NCI-H146 (cell line): ENCODE measurements around the gene CENPA.
"Not testable (repeated sequence)": the region's sequence is repeated elsewhere in the genome, so short reads cannot be mapped to it uniquely, and the experiment has no call there.

Experiments used
- DNase-seq: peaks from one replicate; lab custom pipeline; 2025; lab: John Stamatoyannopoulos, UW

Gene CENPA

DNA sequence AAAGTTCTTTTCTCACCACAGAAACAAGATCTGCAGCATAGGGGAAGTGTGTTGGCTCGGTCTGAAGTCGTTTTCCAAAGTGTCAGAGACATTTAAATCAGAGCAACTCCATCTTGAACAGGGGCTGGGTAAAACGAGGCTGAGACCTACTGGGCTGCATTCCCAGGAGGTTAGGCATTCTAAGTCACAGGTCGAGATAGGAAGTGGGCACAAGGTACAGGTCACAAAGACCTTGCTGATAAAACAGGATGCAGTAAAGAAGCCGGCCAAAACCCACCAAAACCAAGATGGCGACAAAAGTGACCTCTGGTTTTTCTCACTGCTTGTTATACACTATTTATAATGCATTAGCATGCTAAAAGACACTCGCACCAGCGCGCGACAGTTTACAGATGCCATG is 24.9 kb upstream of the CENPA start:
- not testable (repeated sequence) for DNase-seq

DNA sequence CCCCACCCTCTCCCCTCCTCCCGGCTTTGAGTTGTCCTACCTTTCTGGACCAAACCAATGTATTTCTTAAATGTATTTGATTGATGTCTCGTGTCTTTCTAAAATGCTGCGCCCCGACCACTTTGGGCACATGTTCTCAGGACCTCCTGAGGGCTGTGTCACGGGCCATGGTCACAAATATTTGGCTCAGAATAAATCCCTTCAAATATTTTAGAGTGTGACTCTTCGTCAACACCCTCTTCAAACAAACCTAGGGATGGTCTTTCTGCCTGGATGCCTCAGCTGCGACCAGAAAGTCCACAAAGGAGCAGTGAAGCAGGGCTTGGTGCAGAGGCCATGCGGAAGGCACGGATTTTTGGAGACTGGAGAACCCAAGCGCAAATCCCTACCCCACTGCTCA is 22.8 kb upstream of the CENPA start:
- no peak for DNase-seq

DNA sequence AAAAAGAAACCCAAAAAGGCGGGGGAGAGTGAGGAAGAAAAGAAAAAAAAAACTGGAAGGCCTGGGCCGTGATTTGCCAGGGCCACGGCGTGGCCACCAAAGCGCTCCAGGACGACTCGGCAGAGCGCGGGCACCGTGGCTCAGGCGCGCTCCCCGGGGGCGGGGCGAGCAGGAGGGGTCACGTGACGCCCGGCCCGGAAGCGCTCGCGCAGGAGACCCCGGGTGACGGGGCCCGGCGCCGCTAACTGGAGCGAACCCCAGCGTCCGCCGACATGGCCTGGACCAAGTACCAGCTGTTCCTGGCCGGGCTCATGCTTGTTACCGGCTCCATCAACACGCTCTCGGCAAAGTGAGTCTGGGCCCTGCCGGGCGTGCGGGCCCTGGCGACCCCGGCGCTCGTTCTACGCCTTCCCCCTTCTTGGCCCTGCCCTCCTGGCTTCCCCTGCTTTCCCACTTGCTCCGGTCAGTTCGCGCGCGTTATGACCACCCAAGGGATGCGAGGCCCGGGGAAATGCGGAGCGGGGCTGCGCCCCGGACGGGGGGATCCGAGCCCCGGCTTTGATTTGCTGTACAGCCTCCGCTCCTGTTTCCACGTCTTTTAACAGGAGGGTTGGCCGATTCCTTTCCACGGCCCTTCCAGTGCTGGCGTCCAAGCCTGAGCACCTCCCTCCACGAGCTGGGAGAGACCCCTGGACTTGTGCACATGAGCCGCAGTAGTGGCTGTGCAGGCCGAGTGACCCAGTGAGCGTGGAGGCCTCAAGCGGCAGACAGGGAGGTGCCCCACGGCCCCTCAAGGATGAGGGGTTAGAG is 21.6 kb upstream of the CENPA start, which contains the start of gene SLC35F6:
Gene SLC35F6, plus strand, starts transcription at position 207 of the 810 bp plus-strand sequence. Its CDS starts 66 bp downstream, at position 273.
- DNase-seq = peak; percentile 83

DNA sequence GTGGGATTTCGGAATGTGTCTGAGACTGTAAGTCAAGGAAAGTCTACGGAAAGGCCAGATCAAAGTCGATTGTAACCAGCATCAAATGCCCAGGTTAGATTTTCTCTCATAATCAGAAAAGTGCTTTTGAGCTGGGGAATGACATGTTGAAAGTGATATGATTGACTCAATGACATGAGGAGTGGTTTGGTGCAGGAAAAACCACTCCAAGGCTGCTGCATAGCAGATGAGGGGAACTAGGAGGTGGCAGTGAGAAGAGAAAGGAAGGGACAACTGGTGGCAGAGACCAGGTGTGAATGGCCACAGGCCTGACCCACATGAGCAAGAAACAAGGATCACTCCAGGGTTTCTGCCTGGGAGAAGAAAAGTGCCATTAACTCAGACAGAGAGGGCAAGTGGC is 20.9 kb upstream of the CENPA start:
- DNase-seq = no peak

DNA sequence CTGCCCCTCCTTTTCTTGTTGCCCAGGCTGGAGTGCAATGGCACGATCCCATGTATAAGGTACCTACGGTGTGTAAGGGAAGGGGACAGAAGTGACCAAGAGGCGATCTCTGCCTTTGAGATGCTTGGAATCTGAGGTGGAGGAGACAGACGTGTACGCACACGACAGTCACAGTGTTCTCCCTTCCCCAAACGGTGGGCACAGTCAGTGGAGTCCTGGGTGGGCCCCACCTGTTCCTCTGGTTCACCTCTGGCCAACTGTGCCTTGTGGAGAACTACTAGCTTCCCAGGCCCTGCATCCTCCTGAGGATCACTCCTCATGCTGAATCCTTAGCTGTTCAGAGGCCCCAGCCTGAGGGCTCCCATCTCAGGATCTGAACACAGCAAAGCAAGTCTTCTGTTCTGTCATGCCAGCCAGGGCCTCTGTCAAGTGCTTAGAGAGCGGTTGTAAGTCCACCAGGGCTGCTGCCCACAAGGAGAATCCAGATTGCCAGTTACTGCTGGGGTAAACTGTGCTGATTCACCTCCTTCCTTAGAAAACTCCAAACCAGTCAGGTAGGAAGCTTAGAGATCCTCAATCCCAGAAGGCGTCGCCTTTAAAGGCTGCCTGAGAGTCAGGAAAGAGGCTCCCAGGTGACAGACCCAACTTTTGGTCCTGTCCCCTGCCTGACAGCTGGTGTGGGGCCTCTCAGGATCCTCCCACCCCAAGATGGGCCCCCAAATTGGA is 20.2 kb upstream of the CENPA start:
- DNase-seq = no peak

DNA sequence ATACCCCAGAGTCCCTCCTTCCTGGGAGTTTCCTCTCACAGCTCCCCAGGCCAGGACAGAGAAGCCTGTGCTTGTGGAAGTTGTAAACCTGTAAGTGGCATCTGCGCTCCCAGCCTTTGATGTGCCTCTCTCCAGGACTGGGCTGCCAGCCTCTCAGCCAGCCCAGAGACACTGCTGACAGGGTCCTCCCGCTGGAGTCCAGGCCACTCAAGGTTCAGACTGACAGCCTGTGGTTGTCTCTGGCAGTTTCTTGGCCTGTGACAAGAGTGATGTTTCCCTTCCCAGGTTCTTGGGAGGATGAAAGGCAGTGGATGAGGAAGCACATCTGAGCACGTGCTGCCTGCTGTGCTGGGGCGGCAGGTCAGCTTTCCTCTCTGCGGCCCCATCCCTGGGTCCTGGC is 18.7 kb upstream of the CENPA start:
- no peak for DNase-seq

DNA sequence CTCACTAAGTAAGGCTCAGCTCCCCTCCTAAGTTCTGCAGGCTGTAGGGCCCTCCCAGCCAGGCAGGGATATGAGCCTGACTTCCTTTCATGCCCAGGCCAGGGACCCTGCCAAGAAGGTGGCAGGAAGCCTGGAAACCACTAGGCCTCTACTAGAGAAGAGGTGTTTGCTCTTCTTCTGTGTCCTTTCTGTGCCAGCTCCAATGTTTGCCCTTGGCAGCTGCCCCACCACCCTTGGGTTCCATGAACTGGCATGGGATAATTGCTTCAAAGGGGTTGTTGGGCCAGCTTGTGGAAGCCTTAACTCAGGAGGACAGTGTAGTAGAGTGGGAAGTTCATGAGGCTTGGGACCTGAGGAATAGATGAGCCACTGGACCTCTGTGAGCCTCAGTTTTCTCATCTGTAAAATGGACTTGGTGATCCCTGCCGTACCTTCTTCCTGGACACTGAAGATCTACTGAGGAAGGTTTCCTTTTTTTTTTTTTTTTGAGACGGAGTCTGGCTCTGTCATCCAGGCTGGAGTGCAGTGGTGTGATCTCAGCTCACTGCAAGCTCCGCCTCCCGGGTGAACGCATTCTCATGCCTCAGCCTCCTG is 17.9 kb upstream of the CENPA start:
- no peak for DNase-seq

DNA sequence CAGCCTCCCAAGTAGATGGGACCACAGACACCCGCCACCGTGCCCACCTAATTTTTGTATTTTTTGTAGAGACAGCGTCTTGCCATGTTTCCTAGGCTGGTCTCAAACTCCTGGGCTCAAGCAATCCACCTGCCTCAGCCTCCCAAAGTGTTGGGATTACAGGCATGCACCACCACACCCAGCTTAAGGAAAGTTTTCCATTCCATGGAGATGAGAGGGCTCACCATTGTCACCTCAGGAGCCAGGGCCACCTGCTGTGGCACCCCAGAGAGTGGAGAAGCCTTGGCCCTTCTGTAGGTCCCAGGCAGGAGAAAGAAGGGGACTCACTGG is 17.1 kb upstream of the CENPA start:
- DNase-seq = no peak

DNA sequence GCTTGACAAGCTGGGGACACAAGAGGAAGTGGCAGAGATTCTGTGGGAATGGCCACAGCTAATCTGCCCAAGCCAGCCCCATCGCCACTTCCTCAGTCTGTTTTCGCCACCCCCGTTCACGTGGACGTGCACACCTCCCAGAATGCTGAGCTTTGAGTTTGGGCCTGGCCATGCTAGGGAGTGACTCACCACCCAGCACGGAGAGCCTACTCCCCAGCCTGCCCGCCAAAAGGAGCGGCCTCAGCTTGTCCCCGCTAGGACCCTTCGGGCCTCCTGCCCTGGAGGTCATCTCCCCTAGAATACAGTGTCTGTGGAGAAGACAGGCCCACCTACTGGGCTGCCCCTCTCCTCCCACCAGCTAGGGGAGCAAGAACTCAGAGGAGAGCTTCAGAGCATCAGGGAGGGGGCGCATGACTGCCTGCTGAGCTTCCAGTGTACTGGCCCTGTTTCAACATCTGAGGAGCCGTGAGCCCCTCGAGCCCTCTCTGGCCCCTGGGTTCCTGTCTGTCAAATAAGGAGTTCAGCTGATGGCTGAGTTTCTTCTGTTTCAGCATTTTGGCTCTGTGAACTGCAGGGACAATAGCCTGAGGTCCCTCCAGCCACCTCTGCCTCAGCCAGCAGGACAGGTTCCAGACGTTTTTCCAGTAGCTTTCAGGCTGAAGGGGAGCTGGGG is 16.6 kb upstream of the CENPA start:
- no peak for DNase-seq

DNA sequence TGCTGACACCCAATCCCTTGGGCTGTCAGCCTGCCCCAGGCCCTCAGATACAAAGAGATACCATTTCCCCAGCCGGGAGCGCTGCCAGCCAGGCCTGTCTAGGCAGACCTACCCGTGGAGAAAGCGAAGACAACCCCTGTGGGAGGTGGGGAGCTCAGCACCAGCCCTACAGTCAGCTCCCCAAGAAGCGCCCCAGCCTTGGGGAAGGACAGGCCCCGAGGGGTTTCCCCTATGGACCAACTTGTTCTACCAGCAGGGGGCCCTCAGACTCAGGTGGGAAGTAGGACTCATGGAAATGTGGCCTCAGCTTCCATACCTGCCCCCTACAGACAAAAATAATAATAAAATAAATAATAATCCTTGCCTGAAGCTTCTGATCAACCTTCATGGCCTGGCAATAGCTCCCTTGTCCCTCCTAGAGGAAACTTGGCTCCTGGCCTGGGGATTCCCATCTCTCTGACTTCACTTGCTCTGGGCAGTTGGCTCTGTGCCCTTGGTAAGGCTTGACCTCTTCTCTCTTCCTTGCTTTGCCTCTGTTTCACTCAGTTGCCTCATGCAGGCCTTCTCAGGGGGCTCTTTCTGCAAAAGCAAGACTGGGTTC is 14.8 kb upstream of the CENPA start:
- no peak for DNase-seq

DNA sequence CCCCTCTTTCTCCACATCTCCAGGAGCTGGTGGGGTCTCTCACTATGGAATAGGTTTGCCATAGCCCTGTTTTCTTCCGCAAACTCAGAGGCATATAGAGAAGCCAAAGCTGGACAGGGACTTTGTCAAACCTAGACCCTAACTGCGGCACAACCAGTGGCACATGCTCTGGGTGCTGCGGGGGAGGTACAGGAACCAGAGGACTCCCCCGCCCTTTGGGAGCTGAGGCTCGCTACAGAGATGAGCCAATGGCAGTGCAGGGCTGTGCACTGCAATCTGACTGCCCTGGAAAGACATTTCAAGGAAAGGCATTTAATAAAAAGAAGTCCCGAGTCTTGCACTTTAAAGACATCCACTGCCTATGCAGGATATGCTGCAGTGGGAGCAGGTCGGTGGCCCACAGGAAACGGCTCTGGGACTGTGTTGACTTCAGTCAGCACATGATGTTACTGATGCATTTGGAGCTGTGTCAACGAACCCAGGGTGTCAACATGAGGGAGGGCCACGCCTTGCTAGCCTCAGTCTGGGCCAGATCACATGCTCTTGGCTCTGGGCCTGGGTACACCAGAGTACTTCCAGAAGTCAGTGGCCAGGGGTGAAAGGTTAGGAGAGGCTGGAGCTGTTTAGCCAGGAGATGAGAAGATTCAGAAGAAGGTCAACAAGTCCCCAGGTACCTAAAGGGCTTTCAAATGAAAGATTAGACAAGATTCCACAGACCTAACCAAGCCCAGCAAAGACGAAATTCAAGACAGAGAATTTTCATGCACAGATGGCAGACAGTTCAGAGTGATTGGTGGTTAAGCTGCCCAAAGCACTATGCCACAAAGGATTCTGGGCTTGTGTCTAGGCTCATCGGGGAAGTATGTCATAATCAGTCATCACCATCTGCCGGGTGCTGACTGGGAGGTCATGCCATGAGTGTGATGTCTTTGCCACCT is 13.5 kb upstream of the CENPA start:
- no peak for DNase-seq

DNA sequence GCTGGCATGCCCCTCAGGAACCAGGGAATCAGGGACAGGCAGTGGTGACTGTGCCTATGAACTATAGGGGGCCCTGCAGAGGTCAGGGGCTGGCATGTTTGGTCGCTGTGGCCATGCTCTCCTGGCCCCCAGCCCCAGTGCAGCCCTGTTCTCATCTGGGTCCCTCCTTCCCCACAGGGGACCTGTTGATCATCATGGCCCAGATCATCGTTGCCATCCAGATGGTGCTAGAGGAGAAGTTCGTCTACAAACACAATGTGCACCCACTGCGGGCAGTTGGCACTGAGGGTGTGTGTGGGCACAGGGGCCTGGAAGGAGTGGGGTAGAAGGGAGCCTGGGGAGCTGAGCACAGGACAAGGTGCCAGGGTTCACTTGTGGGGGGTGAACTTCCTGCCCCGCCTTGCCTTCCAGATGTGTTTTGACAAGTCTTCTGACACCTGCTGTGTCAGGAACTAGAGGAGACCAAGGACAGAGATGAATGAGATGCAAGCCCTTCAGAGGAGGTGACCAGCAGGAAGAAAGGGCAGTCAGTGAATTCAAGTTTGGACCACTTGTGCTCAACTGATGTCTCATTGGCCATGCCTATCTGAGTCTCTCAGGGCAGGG is 9.6 kb upstream of the CENPA start:
- no peak for DNase-seq

DNA sequence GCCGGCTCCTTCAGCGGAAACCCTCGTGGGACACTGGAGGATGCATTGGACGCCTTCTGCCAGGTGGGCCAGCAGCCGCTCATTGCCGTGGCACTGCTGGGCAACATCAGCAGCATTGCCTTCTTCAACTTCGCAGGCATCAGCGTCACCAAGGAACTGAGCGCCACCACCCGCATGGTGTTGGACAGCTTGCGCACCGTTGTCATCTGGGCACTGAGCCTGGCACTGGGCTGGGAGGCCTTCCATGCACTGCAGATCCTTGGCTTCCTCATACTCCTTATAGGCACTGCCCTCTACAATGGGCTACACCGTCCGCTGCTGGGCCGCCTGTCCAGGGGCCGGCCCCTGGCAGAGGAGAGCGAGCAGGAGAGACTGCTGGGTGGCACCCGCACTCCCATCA is 7.8 kb upstream of the CENPA start:
- no peak for DNase-seq

DNA sequence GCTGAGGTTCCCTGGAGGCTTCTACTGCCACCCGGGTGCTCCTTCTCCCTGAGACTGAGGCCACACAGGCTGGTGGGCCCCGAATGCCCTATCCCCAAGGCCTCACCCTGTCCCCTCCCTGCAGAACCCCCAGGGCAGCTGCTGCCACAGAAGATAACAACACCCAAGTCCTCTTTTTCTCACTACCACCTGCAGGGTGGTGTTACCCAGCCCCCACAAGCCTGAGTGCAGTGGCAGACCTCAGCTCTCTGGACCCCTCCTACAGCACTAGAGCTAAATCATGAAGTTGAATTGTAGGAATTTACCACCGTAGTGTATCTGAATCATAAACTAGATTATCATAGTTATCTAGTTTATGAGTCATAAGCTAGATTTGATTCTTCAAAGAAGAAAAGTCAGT is 7.3 kb upstream of the CENPA start:
- DNase-seq = no peak

DNA sequence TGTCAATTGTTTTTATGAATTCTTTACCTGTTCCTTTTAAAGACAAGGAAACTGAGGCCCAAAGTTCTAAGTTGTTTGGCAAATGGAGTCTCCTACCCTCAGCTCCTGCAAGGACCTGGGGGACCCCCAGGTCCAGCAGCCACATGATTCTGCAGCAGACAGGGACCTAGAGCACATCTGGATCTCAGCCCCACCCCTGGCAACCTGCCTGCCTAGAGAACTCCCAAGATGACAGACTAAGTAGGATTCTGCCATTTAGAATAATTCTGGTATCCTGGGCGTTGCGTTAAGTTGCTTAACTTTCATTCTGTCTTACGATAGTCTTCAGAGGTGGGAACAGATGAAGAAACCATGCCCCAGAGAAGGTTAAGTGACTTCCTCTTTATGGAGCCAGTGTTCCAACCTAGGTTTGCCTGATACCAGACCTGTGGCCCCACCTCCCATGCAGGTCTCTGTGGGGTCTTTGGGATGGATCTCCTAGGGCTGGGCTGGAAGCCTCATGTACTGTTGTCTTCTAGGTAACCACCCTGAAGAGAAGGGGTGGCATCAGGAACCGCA is 5.6 kb upstream of the CENPA start:
- DNase-seq = no peak

DNA sequence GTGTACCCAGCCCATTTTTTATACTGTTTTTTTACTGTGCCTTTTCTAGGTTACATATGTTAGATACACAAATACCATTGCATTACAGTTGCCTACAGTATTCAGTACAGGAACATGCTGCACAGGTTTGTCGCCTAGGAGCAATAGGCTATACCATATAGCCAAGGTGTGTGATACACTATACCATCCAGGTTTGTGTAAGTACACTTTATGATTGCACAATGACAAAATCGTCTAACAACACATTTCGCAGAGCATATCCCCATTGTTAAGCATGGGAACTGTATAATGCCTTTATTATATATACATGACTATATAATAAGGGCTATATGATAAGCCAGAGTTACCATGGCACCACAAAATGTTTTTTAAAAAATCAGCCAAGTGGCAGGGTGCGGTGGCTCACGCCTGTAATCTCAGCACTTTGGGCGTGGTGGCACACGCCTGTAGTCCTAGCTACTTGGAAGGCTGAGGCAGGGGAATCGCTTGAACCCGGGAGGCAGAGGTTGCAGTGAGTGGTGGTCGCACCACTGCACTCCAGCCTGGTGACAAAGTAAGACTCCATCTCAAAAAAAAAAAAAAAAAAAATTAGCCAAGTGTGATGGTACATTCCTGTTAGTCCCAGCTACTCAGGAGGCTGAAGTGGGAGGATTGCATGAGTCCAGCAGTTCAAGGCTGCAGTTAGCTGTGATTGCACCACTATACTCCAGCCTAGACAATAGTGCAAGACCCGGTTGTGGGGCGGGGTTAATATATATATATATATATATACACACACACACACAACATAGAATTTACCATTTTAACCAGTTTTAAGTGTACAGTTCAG is 2.8 kb upstream of the CENPA start:
- DNase-seq = no peak

DNA sequence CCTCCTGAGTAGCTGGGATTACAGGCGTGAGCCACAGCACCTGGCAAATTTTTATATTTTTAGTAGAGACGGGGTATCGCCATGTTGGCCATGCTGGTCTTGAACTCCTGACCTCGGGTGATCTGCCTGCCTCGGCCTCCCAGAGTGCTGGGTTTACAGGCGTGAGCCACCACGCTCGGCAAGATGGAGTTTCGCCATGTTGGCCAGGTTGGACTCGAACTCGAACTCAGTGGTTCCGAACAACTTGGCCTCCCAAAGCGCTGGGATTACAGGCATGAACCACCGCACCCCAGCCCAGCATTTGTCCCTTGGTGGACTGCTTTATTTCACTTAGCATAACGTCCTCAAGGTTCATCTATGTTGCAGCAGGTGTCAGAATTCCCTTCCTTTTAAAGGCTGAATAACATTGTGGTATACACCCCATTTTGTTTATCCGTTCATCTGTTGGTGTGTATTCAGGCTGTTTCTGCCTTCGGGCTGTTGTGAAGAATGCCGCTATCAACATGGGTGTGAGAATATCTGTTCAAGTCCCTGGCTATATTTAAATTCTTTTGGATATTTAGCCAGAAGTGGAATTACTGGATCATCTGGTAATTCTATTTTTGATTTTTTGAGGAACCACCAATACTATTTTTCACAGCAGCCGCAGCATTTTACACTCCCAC is 1.2 kb upstream of the CENPA start:
- DNase-seq = no peak

DNA sequence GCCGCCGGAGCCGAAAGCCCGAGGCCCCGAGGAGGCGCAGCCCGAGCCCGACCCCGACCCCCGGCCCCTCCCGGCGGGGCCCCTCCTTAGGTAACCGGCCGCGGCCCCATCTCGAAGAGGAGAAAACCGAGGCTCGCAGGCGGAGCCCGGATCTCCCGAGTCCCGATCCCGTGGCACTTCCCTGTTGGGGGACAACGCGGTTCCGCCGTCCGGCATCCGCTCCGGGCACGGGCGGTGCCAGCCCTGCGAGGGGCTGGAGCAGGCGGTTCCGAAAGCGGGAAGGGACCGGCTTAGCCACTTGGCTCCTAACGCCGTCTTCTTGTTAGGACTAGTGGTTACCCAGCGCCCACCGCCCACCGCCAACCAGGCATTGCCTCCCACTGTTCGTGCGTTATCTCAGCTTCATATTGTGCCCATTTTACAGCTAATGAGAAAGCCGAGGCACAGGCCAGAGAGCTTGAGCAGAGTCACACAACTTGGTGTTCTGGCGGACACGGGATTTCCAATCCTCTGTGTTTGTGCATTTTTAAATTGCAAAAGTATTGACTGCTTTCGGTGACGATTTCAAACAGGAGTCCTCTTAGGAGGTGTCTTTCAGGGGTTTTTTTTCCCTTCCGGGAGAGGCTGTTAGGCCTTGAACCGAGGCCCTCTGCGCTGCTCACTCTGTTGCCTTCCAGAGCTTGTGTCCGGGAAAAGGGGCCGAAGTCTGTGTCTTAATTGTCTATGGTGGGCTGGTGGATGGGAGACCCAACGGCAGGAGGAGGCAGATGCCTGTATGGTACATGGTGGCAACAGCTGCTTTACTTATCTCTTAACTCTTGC is 562 bp downstream of the CENPA start:
- DNase-seq = peak; percentile 29
